GM12891 (cell line): ENCODE data around the gene KCNN2.
A peak's percentile ranks its signal among the peaks of the same experiment; 100 is the strongest.

Source experiments
- DNase-seq: peaks from one replicate; pipeline ENCODE4 v3.0.0; 2011; ENCODE audit warnings: low spot score; ENCODE audit not compliant: insufficient read length
- FAIRE-seq: peaks from 2 replicates; lab custom pipeline; 2011; peaks lifted over from hg19 to GRCh38; lab: Jason Lieb, UNC
- PAX5 ChIP-seq: IDR thresholded peaks from 2 replicates; pipeline ENCODE4 v1.6.1; 2011; ENCODE audit warnings: low read length, moderate library complexity, mild to moderate bottlenecking; ENCODE audit not compliant: insufficient read depth, severe bottlenecking
- POLR2A ChIP-seq: IDR thresholded peaks from 2 replicates; pipeline ENCODE4 v1.6.1; 2011; ENCODE audit warnings: low read depth, low read length, control low read depth
- POLR2AphosphoS5 ChIP-seq: IDR thresholded peaks from 2 replicates; pipeline ENCODE4 v1.6.1; 2011; ENCODE audit warnings: low read depth, low read length, control low read depth
- POU2F2 ChIP-seq: IDR thresholded peaks from 2 replicates; pipeline ENCODE4 v1.6.1; 2011; ENCODE audit warnings: low read depth, mild to moderate bottlenecking, control low read depth, low read length, moderate library complexity
- SPI1 ChIP-seq: IDR thresholded peaks from 2 replicates; pipeline ENCODE4 v1.6.1; 2011; ENCODE audit warnings: low read depth, low read length, control low read depth
- TAF1 ChIP-seq: IDR thresholded peaks from 2 replicates; pipeline ENCODE4 v1.6.1; 2011; ENCODE audit warnings: low read depth, low read length, control low read depth

KCNN2 gene

GRCh38 chr5:114380721-114381120 is 18.9 kb downstream of the KCNN2 start:
- TF ChIP-seq SPI1, result no peak
- TF ChIP-seq TAF1, result no peak
- TF ChIP-seq POLR2AphosphoS5, result no peak
- no peak for TF ChIP-seq POLR2A
- no peak for TF ChIP-seq PAX5
- no peak for TF ChIP-seq POU2F2
- FAIRE-seq (no peak), DNase-seq (no peak)

- FAIRE-seq (no peak), DNase-seq (no peak)
- no peak for TF ChIP-seq POLR2AphosphoS5
- TF ChIP-seq SPI1, result no peak
- no peak for TF ChIP-seq POLR2A
- TF ChIP-seq PAX5, result no peak
- TF ChIP-seq TAF1, result no peak
- TF ChIP-seq POU2F2, result no peak
Observed at GRCh38 chr5:114387433-114387832, 25.6 kb downstream of the KCNN2 start.

- DNase-seq (no peak), FAIRE-seq (no peak)
- TF ChIP-seq PAX5 (no peak), POLR2A (no peak), TAF1 (no peak), SPI1 (no peak), POLR2AphosphoS5 (no peak), POU2F2 (no peak)
Observed at GRCh38 chr5:114390431-114390830, 28.6 kb downstream of the KCNN2 start.

GRCh38 chr5:114391321-114391720 is 29.5 kb downstream of the KCNN2 start:
- no peak for FAIRE-seq

GRCh38 chr5:114393159-114393558 is 31.3 kb downstream of the KCNN2 start:
- DNase-seq (no peak), FAIRE-seq (no peak)
- no peak for TF ChIP-seq POLR2A
- no peak for TF ChIP-seq PAX5
- no peak for TF ChIP-seq SPI1
- no peak for TF ChIP-seq POLR2AphosphoS5
- TF ChIP-seq POU2F2, result no peak
- no peak for TF ChIP-seq TAF1

More at GRCh38 chr5:114391321-114391720, 29.5 kb downstream of the KCNN2 start:
- no peak for DNase-seq
- no peak for TF ChIP-seq TAF1
- TF ChIP-seq POLR2AphosphoS5, result no peak
- no peak for TF ChIP-seq POLR2A
- TF ChIP-seq POU2F2, result no peak
- TF ChIP-seq SPI1, result no peak
- TF ChIP-seq PAX5, result no peak

- FAIRE-seq (peak; percentile 28), DNase-seq (no peak)
- TF ChIP-seq POLR2AphosphoS5, result no peak
- no peak for TF ChIP-seq SPI1
- no peak for TF ChIP-seq PAX5
- no peak for TF ChIP-seq POU2F2
- no peak for TF ChIP-seq TAF1
- TF ChIP-seq POLR2A, result no peak
Observed at GRCh38 chr5:114402206-114402605, 40.3 kb downstream of the KCNN2 start.

GRCh38 chr5:114407783-114408182 is 45.9 kb downstream of the KCNN2 start:
- DNase-seq (no peak), FAIRE-seq (no peak)
- TF ChIP-seq POLR2A (no peak), SPI1 (no peak), TAF1 (no peak), POLR2AphosphoS5 (no peak), POU2F2 (no peak), PAX5 (no peak)

GRCh38 chr5:114408847-114409246 is 47.0 kb downstream of the KCNN2 start:
- FAIRE-seq, result no peak
- DNase-seq, result no peak
- no peak for TF ChIP-seq POLR2A
- TF ChIP-seq SPI1, result no peak
- no peak for TF ChIP-seq POLR2AphosphoS5
- no peak for TF ChIP-seq POU2F2
- no peak for TF ChIP-seq PAX5
- no peak for TF ChIP-seq TAF1

GRCh38 chr5:114411380-114411931 is 49.6 kb downstream of the KCNN2 start:
- FAIRE-seq (no peak), DNase-seq (no peak)
- TF ChIP-seq SPI1, result no peak
- TF ChIP-seq PAX5, result no peak
- TF ChIP-seq POLR2AphosphoS5, result no peak
- no peak for TF ChIP-seq POLR2A
- no peak for TF ChIP-seq TAF1
- no peak for TF ChIP-seq POU2F2

- no peak for DNase-seq
- FAIRE-seq, result no peak
- TF ChIP-seq PAX5 (no peak), POLR2A (no peak), POU2F2 (no peak), POLR2AphosphoS5 (no peak), TAF1 (no peak), SPI1 (no peak)
Observed at GRCh38 chr5:114412510-114413171, 50.8 kb downstream of the KCNN2 start.
